MM.1S (cell line): ENCODE data around the gene STX3.

Source experiments
- DNase-seq: peaks from one replicate; pipeline ENCODE4 v3.0.0-alpha.2; 2015
- H2AFZ ChIP-seq: fragments of 300-600 bp; sonication (generic); 2 replicates; pipeline ENCODE4 v1.6.0; 2016; ENCODE audit warnings: antibody characterized with exemption, low read length
- H3F3A ChIP-seq: fragments of 300-600 bp; sonication (generic); 2 replicates; pipeline ENCODE4 v1.6.1; 2016; ENCODE audit warnings: mild to moderate bottlenecking, antibody characterized with exemption, low read length, moderate library complexity, mixed read lengths; ENCODE audit not compliant: insufficient read depth
- H3K27ac ChIP-seq: fragments of 300-600 bp; sonication (generic); 2 replicates; pipeline ENCODE4 v1.5.1; 2016; ENCODE audit warnings: mild to moderate bottlenecking, low read length
- H3K27me3 ChIP-seq: fragments of 300-600 bp; sonication (generic); replicated peaks from 2 replicates; pipeline ENCODE4 v1.6.0; 2016; ENCODE audit warnings: low read length; ENCODE audit not compliant: insufficient read depth
- H3K36me3 ChIP-seq: fragments of 300-600 bp; sonication (generic); replicated peaks from 2 replicates; pipeline ENCODE4 v1.6.1; 2016; ENCODE audit warnings: mild to moderate bottlenecking, low read length, mixed read lengths; ENCODE audit not compliant: insufficient read depth
- H3K4me1 ChIP-seq: fragments of 300-600 bp; sonication (generic); 2 replicates; pipeline ENCODE4 v1.6.1; 2016; ENCODE audit warnings: low read length, mixed read lengths
- H3K4me2 ChIP-seq: fragments of 300-600 bp; sonication (generic); 2 replicates; pipeline ENCODE4 v1.6.0; 2016; ENCODE audit warnings: low read depth, low read length
- H3K4me3 ChIP-seq: fragments of 300-600 bp; sonication (generic); 2 replicates; pipeline ENCODE4 v1.5.1; 2016; ENCODE audit warnings: low read length, mixed read lengths
- H3K79me2 ChIP-seq: fragments of 300-600 bp; sonication (generic); 2 replicates; pipeline ENCODE4 v1.6.1; 2016; ENCODE audit warnings: mixed run types, low read length, mixed read lengths
- H3K9ac ChIP-seq: fragments of 300-600 bp; sonication (generic); 2 replicates; pipeline ENCODE4 v1.6.1; 2016; ENCODE audit warnings: low read length, mixed read lengths
- H3K9me2 ChIP-seq: fragments of 300-600 bp; sonication (generic); replicated peaks from 2 replicates; pipeline ENCODE4 v1.6.1; 2016; ENCODE audit warnings: mild to moderate bottlenecking, low read length, mixed read lengths; ENCODE audit not compliant: insufficient read depth
- H3K9me3 ChIP-seq: fragments of 300-600 bp; sonication (generic); replicated peaks from 2 replicates; pipeline ENCODE4 v1.6.1; 2016; ENCODE audit warnings: mild to moderate bottlenecking, low read length, mixed read lengths; ENCODE audit not compliant: insufficient read depth
- H4K20me1 ChIP-seq: fragments of 300-600 bp; sonication (generic); 2 replicates; pipeline ENCODE4 v1.6.1; 2016; ENCODE audit warnings: mild to moderate bottlenecking, low read length, moderate library complexity, mixed read lengths; ENCODE audit not compliant: insufficient read depth
- EZH2 ChIP-seq: fragments of 300-600 bp; sonication (generic); optimal IDR thresholded peaks from 2 replicates; pipeline ENCODE3; 2017; ENCODE audit warnings: low read depth, mild to moderate bottlenecking, antibody characterized with exemption, low read length, mixed read lengths
- EZH2phosphoT487 ChIP-seq: fragments of 300-600 bp; sonication (generic); IDR thresholded peaks from 2 replicates; pipeline ENCODE4 v1.6.1; 2018; ENCODE audit warnings: antibody characterized with exemption, low read length
- TF ChIP-seq, protein P1 (sequence below): fragments of 300-600 bp; sonication (generic); IDR thresholded peaks from 2 replicates; pipeline ENCODE4 v1.5.1; 2016; ENCODE audit warnings: antibody characterized with exemption, low read length, mixed read lengths

The STX3 gene

DNA sequence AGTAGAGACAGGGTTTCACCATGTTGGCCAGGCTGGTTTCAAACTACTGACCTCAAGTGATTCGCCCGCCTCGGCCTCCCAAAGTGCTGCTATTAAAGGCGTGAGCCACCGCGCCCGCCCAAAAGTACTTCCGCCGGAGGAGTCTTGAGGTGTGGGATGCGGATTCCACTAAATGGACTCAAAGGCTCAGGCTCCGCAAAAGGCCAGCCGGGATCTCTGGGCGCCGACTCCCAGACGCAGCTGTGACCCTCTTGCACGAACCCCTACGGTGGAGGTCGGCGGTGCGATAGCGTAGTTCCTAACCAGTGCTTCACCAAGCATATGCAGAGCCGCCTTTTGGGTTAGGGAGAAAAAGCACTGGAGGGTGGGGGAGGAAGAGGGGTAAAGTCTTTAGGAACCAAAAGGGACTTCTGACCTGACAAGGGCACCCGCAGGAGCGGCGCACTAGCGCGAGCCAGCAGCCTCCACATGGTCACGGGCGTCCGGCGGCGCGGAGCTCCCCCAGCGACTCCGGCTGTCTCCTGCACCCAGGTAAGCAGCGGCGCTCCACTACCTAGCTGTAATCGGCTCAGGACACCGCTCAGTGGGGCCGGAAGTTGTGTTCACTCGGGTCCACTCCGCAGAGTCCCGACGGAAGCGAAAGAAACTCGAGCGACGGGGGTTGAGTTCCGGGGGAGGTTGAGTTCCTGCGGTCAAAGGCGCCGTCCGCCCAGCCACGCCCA lies 55.2 kb downstream of the STX3 start, which contains the start of gene MRPL16:
TSS of gene MRPL16 (minus strand) at position 590 of the 722 bp plus-strand sequence. CDS start at position 470, 120 bp downstream.
- peak within 1 kb of the TSS; percentile 81 for H3K4me3 ChIP-seq
- H2AFZ ChIP-seq: peak within 1 kb of the TSS; percentile 76
- no peaks in the 10 kb centered on the region for H3K27me3 ChIP-seq
- peak; percentile 95 for DNase-seq
- TF ChIP-seq, protein P1, sequence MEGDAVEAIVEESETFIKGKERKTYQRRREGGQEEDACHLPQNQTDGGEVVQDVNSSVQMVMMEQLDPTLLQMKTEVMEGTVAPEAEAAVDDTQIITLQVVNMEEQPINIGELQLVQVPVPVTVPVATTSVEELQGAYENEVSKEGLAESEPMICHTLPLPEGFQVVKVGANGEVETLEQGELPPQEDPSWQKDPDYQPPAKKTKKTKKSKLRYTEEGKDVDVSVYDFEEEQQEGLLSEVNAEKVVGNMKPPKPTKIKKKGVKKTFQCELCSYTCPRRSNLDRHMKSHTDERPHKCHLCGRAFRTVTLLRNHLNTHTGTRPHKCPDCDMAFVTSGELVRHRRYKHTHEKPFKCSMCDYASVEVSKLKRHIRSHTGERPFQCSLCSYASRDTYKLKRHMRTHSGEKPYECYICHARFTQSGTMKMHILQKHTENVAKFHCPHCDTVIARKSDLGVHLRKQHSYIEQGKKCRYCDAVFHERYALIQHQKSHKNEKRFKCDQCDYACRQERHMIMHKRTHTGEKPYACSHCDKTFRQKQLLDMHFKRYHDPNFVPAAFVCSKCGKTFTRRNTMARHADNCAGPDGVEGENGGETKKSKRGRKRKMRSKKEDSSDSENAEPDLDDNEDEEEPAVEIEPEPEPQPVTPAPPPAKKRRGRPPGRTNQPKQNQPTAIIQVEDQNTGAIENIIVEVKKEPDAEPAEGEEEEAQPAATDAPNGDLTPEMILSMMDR: peak; percentile 45
- no peak for TF ChIP-seq EZH2phosphoT487
- TF ChIP-seq EZH2: no peak
- H3K36me3 ChIP-seq: peaks cover 15% of the 10 kb centered on the region; the same call in 1 of the 2 replicates
- H3K79me2 ChIP-seq: peaks cover 33% of the 10 kb centered on the region
- no peaks in the 10 kb centered on the region for H3K9me2 ChIP-seq
- H3K9ac ChIP-seq: peak within 1 kb of the TSS; percentile 82
- peak within 1 kb of the TSS; percentile 95 for H3K4me2 ChIP-seq
- peak within 1 kb of the TSS; percentile 82 for H3K27ac ChIP-seq
- H3F3A ChIP-seq: peaks cover 20% of the 10 kb centered on the region
- no peaks in the 10 kb centered on the region for H3K9me3 ChIP-seq
- H3K4me1 ChIP-seq: peaks cover 19% of the 10 kb centered on the region
- no peaks in the 10 kb centered on the region for H4K20me1 ChIP-seq

DNA sequence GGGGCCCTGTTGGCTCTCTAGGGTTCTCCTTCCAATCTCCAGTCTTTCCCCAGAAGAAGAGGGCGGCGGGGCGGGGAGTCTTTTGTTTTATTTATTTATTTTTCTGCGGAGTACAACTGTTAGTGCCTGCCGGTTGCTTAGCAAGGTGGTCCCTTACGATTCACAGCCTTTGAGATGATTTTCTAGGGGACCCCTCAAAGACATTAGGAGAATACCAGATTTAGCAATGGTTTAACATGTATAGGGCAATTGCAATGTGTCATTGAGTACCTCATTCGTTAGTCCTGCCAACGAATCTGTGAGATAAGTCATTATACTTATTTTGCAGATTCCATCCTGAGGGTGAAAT lies 55.7 kb downstream of the STX3 start:
- H3K4me1 ChIP-seq: peaks cover 19% of the 10 kb centered on the region
- H3K27ac ChIP-seq: peak overlapping the region; percentile 82; the same call in 1 of the 2 replicates
- H3K27me3 ChIP-seq: no peaks in the 10 kb centered on the region
- no peaks in the 10 kb centered on the region for H3K9me3 ChIP-seq
- H4K20me1 ChIP-seq: no peaks in the 10 kb centered on the region
- H2AFZ ChIP-seq: peak overlapping the region; percentile 76
- peak overlapping the region; percentile 46 for H3K4me3 ChIP-seq
- no peak for DNase-seq
- TF ChIP-seq EZH2 (no peak), EZH2phosphoT487 (no peak)
- TF ChIP-seq, protein P1: no peak
- H3K36me3 ChIP-seq: peaks cover 15% of the 10 kb centered on the region; the same call in 1 of the 2 replicates
- peaks cover 20% of the 10 kb centered on the region for H3F3A ChIP-seq
- peak overlapping the region; percentile 95 for H3K4me2 ChIP-seq
- no peaks in the 10 kb centered on the region for H3K9me2 ChIP-seq
- peaks cover 33% of the 10 kb centered on the region for H3K79me2 ChIP-seq
- peak overlapping the region; percentile 24; the same call in 1 of the 2 replicates for H3K9ac ChIP-seq

DNA sequence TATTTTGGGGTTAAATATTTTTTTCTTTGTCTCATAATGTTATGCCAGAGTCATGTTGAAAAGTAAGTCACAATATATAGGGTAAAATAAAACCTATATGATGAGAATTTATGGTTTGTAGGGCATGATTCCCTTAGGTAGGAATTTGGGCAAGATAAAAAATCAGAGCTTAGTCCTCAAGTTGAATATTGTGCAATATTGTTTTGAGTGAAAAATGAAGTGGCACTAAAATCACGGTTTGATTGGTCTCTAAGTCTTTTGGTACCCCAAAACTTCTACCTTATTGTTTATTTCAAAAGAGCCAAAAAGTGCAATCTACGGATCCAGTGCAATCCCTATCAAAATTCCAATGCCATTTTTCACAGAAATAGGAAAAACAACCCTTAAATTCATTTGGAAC lies 57.0 kb downstream of the STX3 start:
- Histone ChIP-seq H3K9me2 (no peaks in the 10 kb centered on the region), H3K27ac (no peak overlapping the region), H3K4me1 (peaks cover 26% of the 10 kb centered on the region), H3K79me2 (peaks cover 30% of the 10 kb centered on the region), H3K9me3 (no peaks in the 10 kb centered on the region), H2AFZ (no peak overlapping the region), H3K27me3 (no peaks in the 10 kb centered on the region), H3K36me3 (peaks cover 8% of the 10 kb centered on the region; the same call in 1 of the 2 replicates), H3K4me3 (no peak overlapping the region), H3K4me2 (no peak overlapping the region), H4K20me1 (no peaks in the 10 kb centered on the region), H3F3A (peaks cover 20% of the 10 kb centered on the region), H3K9ac (no peak overlapping the region)
- TF ChIP-seq EZH2 (no peak), EZH2phosphoT487 (no peak)
- TF ChIP-seq, protein P1: no peak
- DNase-seq: no peak
